HepG2 (cell line): Measurements from ENCODE around the gene CD248. TPM values are rescaled to one million over a fixed set of nuclear protein-coding genes. Genes with fewer than 3 reads are reported as not detected.

Experiments
- ATAC-seq: fragments of 200-7000 bp; cut with Tn5 transposase; 3 replicates; pipeline ENCODE4 v1.9.1; 2020; ENCODE audit warnings: mild to moderate bottlenecking, moderate library complexity
- BruUV-seq: library from RNA; stranded (reverse); fragments of 400-500 nt; replicated peaks from 2 replicates; lab custom pipeline; 2021; lab: Mats Ljungman, UMichigan
- CTCF ChIA-PET: fragments of 300-600 bp; formaldehyde crosslinking; extraction: SDS; loops from one replicate; lab custom pipeline; 2021; ENCODE audit warnings: low total read pairs, inconsistent platforms, low intra/inter-chr PET ratio; lab: Yijun Ruan, JAX
- POLR2A ChIA-PET: fragments of 350-600 bp; sonication (Branson Sonifier 250); formaldehyde crosslinking; loops from one replicate; lab custom pipeline; 2020; ENCODE audit warnings: antibody characterized with exemption, inconsistent platforms; lab: Yijun Ruan, JAX
- DNase-seq: peaks from one replicate; pipeline ENCODE4 v3.0.0-alpha.2; 2015; ENCODE audit warnings: low spot score
- FAIRE-seq: peaks from 3 replicates; lab custom pipeline; 2011; peaks lifted over from hg19 to GRCh38; lab: Jason Lieb, UNC
- H2AFZ ChIP-seq: one replicate; pipeline ENCODE4 v1.6.1; 2011; ENCODE audit warnings: low read length, inconsistent platforms
- H3K27ac ChIP-seq: fragments of 300-600 bp; 3 replicates; pipeline ENCODE4 v1.8.0; 2011; ENCODE audit warnings: mixed run types, mild to moderate bottlenecking, mixed read lengths, low read length, inconsistent platforms; ENCODE audit not compliant: insufficient read depth; ENCODE audit errors: extremely low read length
- H3K27me3 ChIP-seq, 2 experiments: fragments of 200-600 bp in 1 of 2; 2 replicates in 1 of 2; 3 replicates in 1 of 2; pipeline versions ENCODE4 v1.6.0 to v1.8.0; 2011; ENCODE audit warnings: low read length in 2 of 2, mild to moderate bottlenecking in 2 of 2, moderate library complexity in 2 of 2, inconsistent platforms in 1 of 2; ENCODE audit not compliant: insufficient read depth in 2 of 2, control insufficient read depth in 1 of 2
- H3K36me3 ChIP-seq, 2 experiments: fragments of 200-600 bp in 1 of 2; replicated peaks in 1 of 2; 2 replicates in 1 of 2; 3 replicates in 1 of 2; pipeline versions ENCODE4 v1.5.1 to v1.8.0; 2011; ENCODE audit warnings: low read length in 2 of 2, inconsistent platforms in 1 of 2; ENCODE audit not compliant: insufficient read depth in 2 of 2, control insufficient read depth in 1 of 2
- H3K4me1 ChIP-seq: 2 replicates; pipeline ENCODE4 v1.5.1; 2012; ENCODE audit warnings: low read length, inconsistent platforms; ENCODE audit not compliant: insufficient read depth
- H3K4me2 ChIP-seq: 2 replicates; pipeline ENCODE4 v1.6.0; 2011; ENCODE audit warnings: low read depth, low read length, inconsistent platforms
- H3K4me3 ChIP-seq, 3 experiments: fragments of 200-600 bp in 1 of 3; sonication (generic), shearing (Covaris generic) in 1 of 3; replicated peaks in 1 of 3; 2 replicates each; pipeline ENCODE4 v1.5.1; 2011 to 2016; ENCODE audit warnings: low read length in 3 of 3, inconsistent platforms in 2 of 3, low read depth in 2 of 3, mild to moderate bottlenecking in 2 of 3, control low read depth in 1 of 3, mixed read lengths in 1 of 3; ENCODE audit not compliant: insufficient read depth in 1 of 3
- H3K79me2 ChIP-seq: one replicate; pipeline ENCODE4 v1.6.1; 2011; ENCODE audit warnings: low read length, inconsistent platforms; ENCODE audit not compliant: insufficient read depth
- H3K9ac ChIP-seq: 2 replicates; pipeline ENCODE4 v1.6.0; 2011; ENCODE audit warnings: mild to moderate bottlenecking, low read depth, low read length, inconsistent platforms; ENCODE audit not compliant: insufficient read depth
- H3K9me3 ChIP-seq: 2 replicates; pipeline ENCODE4 v1.5.1; 2012; ENCODE audit warnings: mild to moderate bottlenecking, low read length
- H4K20me1 ChIP-seq: 2 replicates; pipeline ENCODE4 v1.6.0; 2011; ENCODE audit warnings: inconsistent platforms, mild to moderate bottlenecking, low read length, moderate library complexity; ENCODE audit not compliant: insufficient read depth
- AGO2 ChIP-seq: fragments of 200-400 bp; formaldehyde crosslinking; optimal IDR thresholded peaks from 2 replicates; pipeline ENCODE3; 2017; ENCODE audit warnings: mild to moderate bottlenecking, low read depth, low read length, moderate library complexity
- BRF2 ChIP-seq: sonication (generic); formaldehyde crosslinking; IDR thresholded peaks from 2 replicates; pipeline ENCODE4 v1.8.1; 2022; ENCODE audit warnings: mild to moderate bottlenecking, missing genetic modification reagents
- CHD4 ChIP-seq: fragments of 200-600 bp; sonication (generic); IDR thresholded peaks from 2 replicates; pipeline ENCODE4 v1.7.0; 2017; ENCODE audit warnings: mild to moderate bottlenecking, low read length, borderline replicate concordance
- FOXK2 ChIP-seq: fragments of 450-650 bp; IDR thresholded peaks from 2 replicates; pipeline ENCODE4 v1.6.1; 2016
- KAT2B ChIP-seq: fragments of 150-350 bp; IDR thresholded peaks from 2 replicates; pipeline ENCODE4 v1.6.1; 2014; ENCODE audit warnings: low read depth, low read length, borderline replicate concordance
- KLF6 ChIP-seq: IDR thresholded peaks from 2 replicates; pipeline ENCODE4 v1.8.0; 2016; ENCODE audit warnings: missing biosample characterization, missing genetic modification reagents
- MIXL1 ChIP-seq: IDR thresholded peaks from 2 replicates; pipeline ENCODE4 v1.6.1; 2016
- RBFOX2 ChIP-seq: fragments of 200-400 bp; formaldehyde crosslinking; IDR thresholded peaks from 2 replicates; pipeline ENCODE4 v1.6.1; 2017; ENCODE audit warnings: low read depth, mild to moderate bottlenecking, low read length
- RXRB ChIP-seq: IDR thresholded peaks from 2 replicates; pipeline ENCODE4 v1.6.1; 2016; ENCODE audit warnings: borderline replicate concordance, missing genetic modification reagents, missing compliant biosample characterization
- SRSF9 ChIP-seq: fragments of 200-400 bp; formaldehyde crosslinking; IDR thresholded peaks from 2 replicates; pipeline ENCODE4 v1.6.1; 2018; ENCODE audit warnings: borderline replicate concordance, mild to moderate bottlenecking, low read depth, low read length; ENCODE audit not compliant: insufficient read depth, poor library complexity, severe bottlenecking
- TRIM24 ChIP-seq: sonication (generic); formaldehyde crosslinking; IDR thresholded peaks from 2 replicates; pipeline ENCODE4 v1.8.0; 2022; ENCODE audit warnings: mild to moderate bottlenecking, missing genetic modification reagents
- ZBTB7B ChIP-seq: sonication (generic); formaldehyde crosslinking; IDR thresholded peaks from 2 replicates; pipeline ENCODE4 v1.4.0; 2020; ENCODE audit warnings: missing genetic modification reagents
- ZFY ChIP-seq: sonication (generic); formaldehyde crosslinking; IDR thresholded peaks from 2 replicates; pipeline ENCODE4 v1.4.0; 2020; ENCODE audit warnings: missing genetic modification reagents
- ZMYM3 ChIP-seq: sonication (generic); formaldehyde crosslinking; IDR thresholded peaks from 2 replicates; pipeline ENCODE4 v1.5.1; 2020; ENCODE audit warnings: mild to moderate bottlenecking, missing genetic modification reagents
- ZNF260 ChIP-seq: sonication (generic); formaldehyde crosslinking; IDR thresholded peaks from 2 replicates; pipeline ENCODE4 v1.4.0; 2020; ENCODE audit warnings: missing genetic modification reagents, low read depth, mild to moderate bottlenecking, borderline replicate concordance
- ZNF263 ChIP-seq: sonication (generic); formaldehyde crosslinking; IDR thresholded peaks from 2 replicates; pipeline ENCODE4 v1.4.0; 2020; ENCODE audit warnings: missing genetic modification reagents
- ZNF629 ChIP-seq: sonication (generic); formaldehyde crosslinking; conservative IDR thresholded peaks from 2 replicates; pipeline ENCODE4 v1.5.0; 2020; ENCODE audit warnings: missing genetic modification reagents
- ZNF766 ChIP-seq: sonication (generic); formaldehyde crosslinking; IDR thresholded peaks from 2 replicates; pipeline ENCODE4 v1.5.0; 2020; ENCODE audit warnings: missing genetic modification reagents, borderline replicate concordance
- ZNF773 ChIP-seq: sonication (generic); formaldehyde crosslinking; IDR thresholded peaks from 2 replicates; pipeline ENCODE4 v1.4.0; 2020; ENCODE audit warnings: missing genetic modification reagents, borderline replicate concordance
- WGBS: methylation state at CpG from one replicate; pipeline ENCODE4 v1.1.6; 2017; ENCODE audit warnings: low lambda C conversion rate; 5-methylcytosine and 5-hydroxymethylcytosine counted together
- in situ Hi-C: cut with HindIII; loops from 2 replicates; pipeline ENCODE4 v1.10.0; 2017; ENCODE audit warnings: low pct_unique_long_range_greater_than_20kb; ENCODE audit not compliant: extremely low pct_ligation_motif_present
- intact Hi-C: fragments of 100-400 bp; cut with micrococcal nuclease; formaldehyde crosslinking; loops from one replicate; pipeline ENCODE4 v1.10.0; 2022; ENCODE audit not compliant: unreplicated experiment
- polyA plus RNA-seq, 8 experiments: library from polyadenylated mRNA; depleted of rRNA in 3 of 8; stranded (reverse) in 7 of 8; unstranded in 1 of 8; fragments of >200 nt; fragmentation: Illumina TruSeq in 4 of 8; extraction: Trizol in 4 of 8; gene quantifications; 2 replicates each; pipeline versions ENCODE4 v1.2.1 to v1.2.3, GENCODE V29; 2011 to 2016; ENCODE audit warnings: low read depth in 4 of 8, missing spikeins in 1 of 8, mixed read lengths in 1 of 8; ENCODE audit not compliant: insufficient read depth in 1 of 8
- total RNA-seq, 5 experiments: library from RNA; depleted of rRNA; stranded (reverse); fragments of >200 nt; fragmentation: Illumina TruSeq; extraction: Trizol; gene quantifications; 2 replicates each; pipeline ENCODE4 v1.2.3, GENCODE V29; 2016; ENCODE audit warnings: low read depth in 1 of 5
- TF ChIP-seq, protein P1 (sequence below): sonication (generic); formaldehyde crosslinking; IDR thresholded peaks from 2 replicates; pipeline ENCODE4 v1.4.0; 2020; ENCODE audit warnings: mild to moderate bottlenecking, missing genetic modification reagents
- TF ChIP-seq, protein P2 (sequence below): sonication (generic); formaldehyde crosslinking; IDR thresholded peaks from 2 replicates; pipeline ENCODE4 v1.5.0; 2020; ENCODE audit warnings: missing genetic modification reagents

The CD248 gene
- total and polyA plus RNA-seq, 2 of the 13 experiments (the other 11 are each of a cell fraction or from before 2014, with no cell fraction given) = 0.25 to 0.35 TPM

DNA sequence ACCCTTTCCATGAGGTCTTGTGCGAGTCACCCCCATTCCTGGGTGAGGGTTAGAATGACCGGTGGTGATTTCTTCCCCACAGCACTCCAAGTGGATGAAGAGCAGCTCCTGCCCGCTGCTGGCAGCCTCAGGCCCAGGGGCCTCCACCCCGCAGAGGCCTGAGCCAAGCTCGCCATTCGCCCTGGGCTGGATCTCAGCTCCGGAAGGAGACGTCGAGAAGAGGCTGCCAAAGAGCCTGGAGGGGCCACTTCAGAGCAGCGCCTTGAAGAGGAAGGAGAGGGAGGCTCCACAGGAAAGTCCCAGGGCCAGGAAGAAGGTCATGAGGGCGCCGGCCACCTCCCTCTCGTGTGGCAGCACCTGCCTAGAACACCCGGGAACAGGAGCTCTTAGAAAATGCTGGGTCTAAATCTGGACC lies 46.4 kb upstream of the CD248 start (continued):
- TF ChIP-seq ZNF773 (CRISPR knock-in tag) (no peak), ZNF766 (CRISPR knock-in tag) (no peak), ZFY (no peak), RBFOX2 (0 out of 2 replicates have a peak, but pooled peaks have one; percentile 39), ZBTB7B (no peak)

- BruUV-seq = no TSS peak
- Histone ChIP-seq H3K4me1 (peaks cover 34% of the 10 kb centered on the region), H3K4me3 (no peak overlapping the region), H3K4me2 (no peak overlapping the region), H3K9ac (no peak overlapping the region), H3K36me3 (peaks cover 10 to 24% of the 10 kb centered on the region in 2 experiments; a peak in 4 of 5 replicates), H3K27ac (no peak overlapping the region), H4K20me1 (no peaks in the 10 kb centered on the region), H2AFZ (no peak overlapping the region), H3K79me2 (no peaks in the 10 kb centered on the region), H3K27me3 (no peaks in the 10 kb centered on the region), H3K9me3 (no peaks in the 10 kb centered on the region)
- POLR2A ChIA-PET = interaction anchor here (2.0 kb wide), 1 partner anchor 11 kb away, joined by 5 read pairs; no protein-coding TSS in a partner anchor
- DNase-seq (no peak), FAIRE-seq (no peak), ATAC-seq (no peak)
- in situ Hi-C loops = no loop called here
- 88% methylated on average over 9 of the region's 9 CpGs for WGBS
- intact Hi-C loops = no loop called here
- CTCF ChIA-PET = no interaction called here
- TF ChIP-seq CHD4 (peak; percentile 37; the same call in 1 of the 2 replicates), RXRB (no peak), ZNF629 (CRISPR knock-in tag) (peak; percentile 79), ZMYM3 (CRISPR knock-in tag) (0 out of 2 replicates have a peak, but pooled peaks have one; percentile 40), MIXL1 (no peak), ZNF260 (CRISPR knock-in tag) (no peak), KAT2B (no peak), FOXK2 (no peak), BRF2 (CRISPR knock-in tag) (no peak), AGO2 (peak; percentile 63), SRSF9 (no peak), KLF6 (CRISPR knock-in tag) (no peak), TRIM24 (CRISPR knock-in tag) (no peak), ZNF263 (CRISPR knock-in tag) (no peak)
- TF ChIP-seq, protein P1, sequence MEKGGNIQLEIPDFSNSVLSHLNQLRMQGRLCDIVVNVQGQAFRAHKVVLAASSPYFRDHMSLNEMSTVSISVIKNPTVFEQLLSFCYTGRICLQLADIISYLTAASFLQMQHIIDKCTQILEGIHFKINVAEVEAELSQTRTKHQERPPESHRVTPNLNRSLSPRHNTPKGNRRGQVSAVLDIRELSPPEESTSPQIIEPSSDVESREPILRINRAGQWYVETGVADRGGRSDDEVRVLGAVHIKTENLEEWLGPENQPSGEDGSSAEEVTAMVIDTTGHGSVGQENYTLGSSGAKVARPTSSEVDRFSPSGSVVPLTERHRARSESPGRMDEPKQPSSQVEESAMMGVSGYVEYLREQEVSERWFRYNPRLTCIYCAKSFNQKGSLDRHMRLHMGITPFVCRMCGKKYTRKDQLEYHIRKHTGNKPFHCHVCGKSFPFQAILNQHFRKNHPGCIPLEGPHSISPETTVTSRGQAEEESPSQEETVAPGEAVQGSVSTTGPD (CRISPR knock-in tag) = no peak
- TF ChIP-seq, protein P2, sequence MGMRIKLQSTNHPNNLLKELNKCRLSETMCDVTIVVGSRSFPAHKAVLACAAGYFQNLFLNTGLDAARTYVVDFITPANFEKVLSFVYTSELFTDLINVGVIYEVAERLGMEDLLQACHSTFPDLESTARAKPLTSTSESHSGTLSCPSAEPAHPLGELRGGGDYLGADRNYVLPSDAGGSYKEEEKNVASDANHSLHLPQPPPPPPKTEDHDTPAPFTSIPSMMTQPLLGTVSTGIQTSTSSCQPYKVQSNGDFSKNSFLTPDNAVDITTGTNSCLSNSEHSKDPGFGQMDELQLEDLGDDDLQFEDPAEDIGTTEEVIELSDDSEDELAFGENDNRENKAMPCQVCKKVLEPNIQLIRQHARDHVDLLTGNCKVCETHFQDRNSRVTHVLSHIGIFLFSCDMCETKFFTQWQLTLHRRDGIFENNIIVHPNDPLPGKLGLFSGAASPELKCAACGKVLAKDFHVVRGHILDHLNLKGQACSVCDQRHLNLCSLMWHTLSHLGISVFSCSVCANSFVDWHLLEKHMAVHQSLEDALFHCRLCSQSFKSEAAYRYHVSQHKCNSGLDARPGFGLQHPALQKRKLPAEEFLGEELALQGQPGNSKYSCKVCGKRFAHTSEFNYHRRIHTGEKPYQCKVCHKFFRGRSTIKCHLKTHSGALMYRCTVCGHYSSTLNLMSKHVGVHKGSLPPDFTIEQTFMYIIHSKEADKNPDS (CRISPR knock-in tag) = no peak
These were observed 45.8 kb upstream of the CD248 start for GRCh38 chr11:66362481-66363147.
